ENCODE measurements around the gene VRTN. TPM values are rescaled to one million over a fixed set of nuclear protein-coding genes. Genes with fewer than 3 reads are reported as not detected.

VRTN gene
- total RNA-seq, 1 experiment from 2014 or later = 104 TPM

DNA sequence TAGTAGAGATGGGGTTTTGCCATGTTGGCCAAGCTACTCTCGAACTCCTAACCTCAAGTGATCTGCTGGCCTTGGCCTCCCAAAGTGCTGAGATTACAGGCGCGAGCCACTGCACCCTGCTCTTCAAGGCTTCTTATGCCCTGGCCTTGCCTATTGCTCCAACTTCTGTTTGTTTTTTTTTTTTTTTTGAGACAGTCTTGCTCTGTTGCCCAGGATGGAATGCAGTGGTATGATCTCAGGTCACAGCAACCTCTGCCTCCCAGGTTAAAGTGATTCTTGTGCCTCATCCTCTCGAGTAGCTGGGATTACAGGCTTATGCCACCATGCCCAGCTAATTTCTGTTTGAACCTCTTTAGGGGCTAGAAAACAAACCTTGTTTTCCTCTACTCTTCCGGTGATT, 39.6 kb upstream of the VRTN start:
- H3K27ac Mint-ChIP-seq = peak overlapping the region in 1 of 3 experiments; percentile 1; a peak in 2 of 7 replicates
- Histone ChIP-seq H2BK20ac (ENCODE audit: low read depth, low read length, poor library complexity, severe bottlenecking) (no peak overlapping the region), H4K91ac (ENCODE audit: insufficient read length, low read depth, low read length) (no peak overlapping the region)

More for the DNA sequence above, 39.6 kb upstream of the VRTN start:
- no peaks in the 10 kb centered on the region for H3K4me1 ChIP-seq (ENCODE audit: insufficient read depth, low read length)
- H4K20me1 ChIP-seq (ENCODE audit: control insufficient read depth, insufficient read depth, insufficient read length) = no peaks in the 10 kb centered on the region
- H3K4ac ChIP-seq (ENCODE audit: low read depth, low read length) = no peak overlapping the region
- H2AFZ ChIP-seq (ENCODE audit: low read length) = no peak overlapping the region
- H3K14ac ChIP-seq (ENCODE audit: insufficient read depth, low read length) = no peak overlapping the region
- no peak overlapping the region for H3K9ac ChIP-seq (ENCODE audit: extremely low read depth, insufficient read length, low read length)
- no peaks in the 10 kb centered on the region for H3K9me3 ChIP-seq (ENCODE audit: control insufficient read depth, low read depth, low read length)
- H2BK15ac ChIP-seq (ENCODE audit: low read depth, low read length) = no peak overlapping the region
- H2BK120ac ChIP-seq (ENCODE audit: low read depth, low read length, poor library complexity, severe bottlenecking) = no peak overlapping the region
- Mint-ChIP-seq H3K27me3 (ENCODE audit: low read depth) (no peaks in the 10 kb centered on the region; the same call in 1 of the 2 replicates), H3K4me1 (peaks cover 3 to 4% of the 10 kb centered on the region in 2 experiments; a peak in 1 of 4 replicates), H3K4me3 (no peak overlapping the region), H3K9me3 (no peaks in the 10 kb centered on the region), H3K36me3 (ENCODE audit: insufficient read depth in 1 of 3, low read depth in 3 of 3) (no peaks in the 10 kb centered on the region)
- no peak overlapping the region for H3K4me2 ChIP-seq (ENCODE audit: insufficient read depth, insufficient read length, low read length)
- H2AK5ac ChIP-seq (ENCODE audit: insufficient read length, low read length) = no peak overlapping the region
- no peak overlapping the region for H2BK5ac ChIP-seq (ENCODE audit: insufficient read length, low read length)
- no peak overlapping the region for H2BK12ac ChIP-seq (ENCODE audit: insufficient read length, low read depth, low read length)
- H3K18ac ChIP-seq (ENCODE audit: insufficient read length, low read depth, low read length) = no peak overlapping the region
- H3K79me2 ChIP-seq (ENCODE audit: insufficient read depth, low read length) = no peaks in the 10 kb centered on the region
- no peak for DNase-seq
- H4K8ac ChIP-seq (replicated peaks; ENCODE audit: insufficient read length, low read depth, low read length) = no peak overlapping the region
- TF ChIP-seq, protein P1, sequence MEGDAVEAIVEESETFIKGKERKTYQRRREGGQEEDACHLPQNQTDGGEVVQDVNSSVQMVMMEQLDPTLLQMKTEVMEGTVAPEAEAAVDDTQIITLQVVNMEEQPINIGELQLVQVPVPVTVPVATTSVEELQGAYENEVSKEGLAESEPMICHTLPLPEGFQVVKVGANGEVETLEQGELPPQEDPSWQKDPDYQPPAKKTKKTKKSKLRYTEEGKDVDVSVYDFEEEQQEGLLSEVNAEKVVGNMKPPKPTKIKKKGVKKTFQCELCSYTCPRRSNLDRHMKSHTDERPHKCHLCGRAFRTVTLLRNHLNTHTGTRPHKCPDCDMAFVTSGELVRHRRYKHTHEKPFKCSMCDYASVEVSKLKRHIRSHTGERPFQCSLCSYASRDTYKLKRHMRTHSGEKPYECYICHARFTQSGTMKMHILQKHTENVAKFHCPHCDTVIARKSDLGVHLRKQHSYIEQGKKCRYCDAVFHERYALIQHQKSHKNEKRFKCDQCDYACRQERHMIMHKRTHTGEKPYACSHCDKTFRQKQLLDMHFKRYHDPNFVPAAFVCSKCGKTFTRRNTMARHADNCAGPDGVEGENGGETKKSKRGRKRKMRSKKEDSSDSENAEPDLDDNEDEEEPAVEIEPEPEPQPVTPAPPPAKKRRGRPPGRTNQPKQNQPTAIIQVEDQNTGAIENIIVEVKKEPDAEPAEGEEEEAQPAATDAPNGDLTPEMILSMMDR (conservative IDR thresholded peaks at IDR 0.05) = no peak
- H3K56ac ChIP-seq (ENCODE audit: insufficient read length, low read depth, low read length) = no peak overlapping the region
- no peaks in the 10 kb centered on the region for H3K79me1 ChIP-seq (ENCODE audit: insufficient read depth, low read depth, low read length, poor library complexity, severe bottlenecking)
- no peak overlapping the region for H3T11ph ChIP-seq (ENCODE audit: low read length)
- WGBS (ENCODE audit: extremely low coverage, insufficient read length, low lambda C conversion rate) = no CpG with 5 or more reads among the region's 5 CpGs
- H4K5ac ChIP-seq (ENCODE audit: insufficient read length, low read depth, low read length) = no peak overlapping the region
- no peak overlapping the region for H3K23ac ChIP-seq (ENCODE audit: insufficient read length, low read depth, low read length)
- H3K27me3 ChIP-seq (ENCODE audit: insufficient read depth, low read length) = no peaks in the 10 kb centered on the region
- H3K27ac ChIP-seq (ENCODE audit: insufficient read length, low read depth, low read length) = no peak overlapping the region
- no peaks in the 10 kb centered on the region for H3K23me2 ChIP-seq (ENCODE audit: insufficient read length, low read depth, low read length, poor library complexity, severe bottlenecking)
